Measurements from ENCODE around the gene PSME2.

GRCh38 chr14:24189059-24189375, 42.6 kb upstream of the PSME2 start:
- TF ChIP-seq CTCF (tag by site-specific recombination; IDR thresholded peaks at IDR 0.05) (no peak), HOXD13 (CRISPR knock-in tag; IDR thresholded peaks at IDR 0.05; ENCODE audit: borderline replicate concordance) (no peak), ELK4 (IDR thresholded peaks at IDR 0.05; ENCODE audit: borderline replicate concordance, low read depth, low read length) (no peak), ZFP37 (tag by site-specific recombination; IDR thresholded peaks at IDR 0.05) (no peak)
- TF ChIP-seq, protein P1, sequence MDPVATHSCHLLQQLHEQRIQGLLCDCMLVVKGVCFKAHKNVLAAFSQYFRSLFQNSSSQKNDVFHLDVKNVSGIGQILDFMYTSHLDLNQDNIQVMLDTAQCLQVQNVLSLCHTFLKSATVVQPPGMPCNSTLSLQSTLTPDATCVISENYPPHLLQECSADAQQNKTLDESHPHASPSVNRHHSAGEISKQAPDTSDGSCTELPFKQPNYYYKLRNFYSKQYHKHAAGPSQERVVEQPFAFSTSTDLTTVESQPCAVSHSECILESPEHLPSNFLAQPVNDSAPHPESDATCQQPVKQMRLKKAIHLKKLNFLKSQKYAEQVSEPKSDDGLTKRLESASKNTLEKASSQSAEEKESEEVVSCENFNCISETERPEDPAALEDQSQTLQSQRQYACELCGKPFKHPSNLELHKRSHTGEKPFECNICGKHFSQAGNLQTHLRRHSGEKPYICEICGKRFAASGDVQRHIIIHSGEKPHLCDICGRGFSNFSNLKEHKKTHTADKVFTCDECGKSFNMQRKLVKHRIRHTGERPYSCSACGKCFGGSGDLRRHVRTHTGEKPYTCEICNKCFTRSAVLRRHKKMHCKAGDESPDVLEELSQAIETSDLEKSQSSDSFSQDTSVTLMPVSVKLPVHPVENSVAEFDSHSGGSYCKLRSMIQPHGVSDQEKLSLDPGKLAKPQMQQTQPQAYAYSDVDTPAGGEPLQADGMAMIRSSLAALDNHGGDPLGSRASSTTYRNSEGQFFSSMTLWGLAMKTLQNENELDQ (tag by site-specific recombination; IDR thresholded peaks at IDR 0.05; ENCODE audit: low read depth), result no peak
